HG03159 (cell line): ENCODE measurements around the gene KRT82.
"Not testable (repeated sequence)": the region's sequence is repeated elsewhere in the genome, so short reads cannot be mapped to it uniquely, and the experiment has no call there.

Experiments used
- ATAC-seq: cut with Tn5 transposase; IDR thresholded peaks from one replicate; pipeline ENCODE4 v1.9.1; 2021; ENCODE audit warnings: mild to moderate bottlenecking, moderate library complexity; ENCODE audit not compliant: unreplicated experiment

Gene KRT82

GRCh38 chr12:52405922-52406385, at the start of gene KRT82:
KRT82 (minus strand) TSS chr12:52406335; CDS start chr12:52406277, 58 bp downstream.
- ATAC-seq = no peak

GRCh38 chr12:52455821-52456220, 49.7 kb upstream of the KRT82 start:
- no peak for ATAC-seq

GRCh38 chr12:52454411-52455201, 48.5 kb upstream of the KRT82 start:
- ATAC-seq = no peak

GRCh38 chr12:52452101-52452500, 46.0 kb upstream of the KRT82 start, which contains the start of gene KRT6B:
KRT6B (minus strand) TSS chr12:52452146; CDS start chr12:52452078, 68 bp downstream.
- no peak for ATAC-seq

- ATAC-seq = no peak
Measured at GRCh38 chr12:52448228-52448627, 42.1 kb upstream of the KRT82 start.

GRCh38 chr12:52447196-52447595, 41.1 kb upstream of the KRT82 start:
- ATAC-seq = not testable (repeated sequence)

GRCh38 chr12:52446367-52447045, 40.4 kb upstream of the KRT82 start:
- no peak for ATAC-seq

- no peak for ATAC-seq
Measured at GRCh38 chr12:52445876-52446275, 39.7 kb upstream of the KRT82 start.

- ATAC-seq = no peak
Measured at GRCh38 chr12:52444647-52445595, 38.8 kb upstream of the KRT82 start.

- no peak for ATAC-seq
Measured at GRCh38 chr12:52443966-52444365, 37.8 kb upstream of the KRT82 start.

GRCh38 chr12:52442600-52443061, 36.5 kb upstream of the KRT82 start:
- ATAC-seq = no peak

GRCh38 chr12:52441320-52441911, 35.3 kb upstream of the KRT82 start:
- ATAC-seq = no peak

GRCh38 chr12:52440821-52441319, 34.7 kb upstream of the KRT82 start:
- no peak for ATAC-seq

GRCh38 chr12:52439845-52440244, 33.7 kb upstream of the KRT82 start:
- ATAC-seq = no peak

GRCh38 chr12:52439420-52439819, 33.3 kb upstream of the KRT82 start:
- ATAC-seq = no peak

GRCh38 chr12:52438305-52439301, 32.5 kb upstream of the KRT82 start:
- ATAC-seq = no peak

- no peak for ATAC-seq
Measured at GRCh38 chr12:52437508-52437907, 31.4 kb upstream of the KRT82 start.

- ATAC-seq = no peak
Measured at GRCh38 chr12:52436828-52437474, 30.8 kb upstream of the KRT82 start.
